PC-3 (cell line): Measurements from ENCODE around the gene DUSP5. TPM values are rescaled to one million over a fixed set of nuclear protein-coding genes. Genes with fewer than 3 reads are reported as not detected.
A peak's percentile ranks its signal among the peaks of the same experiment; 100 is the strongest.
"Not testable (repeated sequence)": the region's sequence is repeated elsewhere in the genome, so short reads cannot be mapped to it uniquely, and the experiment has no call there.

Experiments
- ATAC-seq: fragments of 200-7000 bp; cut with Tn5 transposase; 2 replicates; pipeline ENCODE4 v1.9.1; 2020; ENCODE audit warnings: mild to moderate bottlenecking, moderate library complexity
- BruUV-seq: library from RNA; stranded (reverse); fragments of 400-500 nt; replicated peaks from 2 replicates; lab custom pipeline; 2021; lab: Mats Ljungman, UMichigan
- CTCF ChIA-PET: fragments of 300-600 bp; sonication (Branson Sonifier 250); formaldehyde crosslinking; loops from one replicate; lab custom pipeline; 2022; ENCODE audit warnings: antibody characterized with exemption; lab: Charles Lee
- POLR2A ChIA-PET: fragments of 300-600 bp; sonication (Branson Sonifier 250); formaldehyde crosslinking; loops from one replicate; lab custom pipeline; 2022; ENCODE audit warnings: antibody characterized with exemption; ENCODE audit not compliant: unreplicated experiment; lab: Charles Lee
- DNase-seq: peaks from one replicate; pipeline ENCODE4 v3.0.0-alpha.2; 2015
- H2AFZ ChIP-seq: fragments of 300-600 bp; sonication (generic); 2 replicates; pipeline ENCODE4 v1.6.0; 2016; ENCODE audit warnings: antibody characterized with exemption, low read length
- H3F3A ChIP-seq: fragments of 300-600 bp; sonication (generic); one replicate; pipeline ENCODE4 v1.6.0; 2017; ENCODE audit warnings: antibody characterized with exemption, low read length, control low read depth, mild to moderate bottlenecking; ENCODE audit not compliant: unreplicated experiment
- H3K27ac ChIP-seq: fragments of 300-600 bp; sonication (generic); 2 replicates; pipeline ENCODE4 v1.5.1; 2016; ENCODE audit warnings: mild to moderate bottlenecking, low read length
- H3K27me3 ChIP-seq: fragments of 300-600 bp; sonication (generic); 2 replicates; pipeline ENCODE4 v1.6.1; 2016; ENCODE audit warnings: low read length, mixed read lengths
- H3K36me3 ChIP-seq: fragments of 300-600 bp; sonication (generic); 2 replicates; pipeline ENCODE4 v1.6.1; 2016; ENCODE audit warnings: low read depth, mixed run types, low read length, mixed read lengths
- H3K4me1 ChIP-seq: fragments of 300-600 bp; sonication (generic); 2 replicates; pipeline ENCODE4 v1.5.1; 2016; ENCODE audit warnings: low read length; ENCODE audit not compliant: insufficient read depth
- H3K4me2 ChIP-seq: fragments of 300-600 bp; sonication (generic); 2 replicates; pipeline ENCODE4 v1.6.0; 2016; ENCODE audit warnings: low read length
- H3K4me3 ChIP-seq: fragments of 300-600 bp; sonication (generic); 2 replicates; pipeline ENCODE4 v1.5.1; 2016; ENCODE audit warnings: mild to moderate bottlenecking, low read length, mixed read lengths
- H3K79me2 ChIP-seq: fragments of 300-600 bp; sonication (generic); 2 replicates; pipeline ENCODE4 v1.6.1; 2017; ENCODE audit warnings: low read length, mixed read lengths
- H3K9ac ChIP-seq: fragments of 300-600 bp; sonication (generic); 2 replicates; pipeline ENCODE4 v1.6.0; 2016; ENCODE audit warnings: mild to moderate bottlenecking, low read length
- H3K9me2 ChIP-seq: fragments of 300-600 bp; sonication (generic); replicated peaks from 2 replicates; pipeline ENCODE4 v1.6.1; 2016; ENCODE audit warnings: mixed run types, low read length, mixed read lengths
- H3K9me3 ChIP-seq: fragments of 300-600 bp; sonication (generic); 2 replicates; pipeline ENCODE4 v1.6.1; 2016; ENCODE audit warnings: low read length, mixed read lengths
- H4K20me1 ChIP-seq: fragments of 300-600 bp; sonication (generic); 2 replicates; pipeline ENCODE4 v1.6.1; 2016; ENCODE audit warnings: low read length, mixed read lengths
- CTCF ChIP-seq: fragments of 300-600 bp; sonication (generic); conservative IDR thresholded peaks from 2 replicates; pipeline ENCODE4 v1.5.1; 2017; ENCODE audit warnings: antibody characterized with exemption, low read depth, mild to moderate bottlenecking, low read length
- EZH2 ChIP-seq: fragments of 300-600 bp; sonication (generic); IDR thresholded peaks from one replicate; pipeline ENCODE4 v1.6.1; 2017; ENCODE audit warnings: antibody characterized with exemption, mild to moderate bottlenecking, low read length; ENCODE audit not compliant: unreplicated experiment
- EZH2phosphoT487 ChIP-seq: fragments of 300-600 bp; sonication (generic); IDR thresholded peaks from 2 replicates; pipeline ENCODE4 v1.6.1; 2018; ENCODE audit warnings: mild to moderate bottlenecking, antibody characterized with exemption, low read length, borderline replicate concordance
- intact Hi-C: fragments of 100-400 bp; cut with micrococcal nuclease; formaldehyde crosslinking; loops from 2 replicates; pipeline ENCODE4 v1.9.0; 2023
- total RNA-seq: library from RNA; depleted of rRNA; stranded (reverse); fragments of >200 nt; gene quantifications from 2 replicates; pipeline ENCODE4 v1.2.3, GENCODE V29; 2014

DUSP5 gene
- total RNA-seq, 1 experiment from 2014 or later = 206 TPM

- ATAC-seq (peak; percentile 54), DNase-seq (peak; percentile 61)
- no peak for TF ChIP-seq EZH2phosphoT487
- TF ChIP-seq CTCF = no peak
- no peak for TF ChIP-seq EZH2
- intact Hi-C loops = no loop called here
- Histone ChIP-seq H3K27ac (peak overlapping the region; percentile 53), H3K27me3 (no peaks in the 10 kb centered on the region), H3K9ac (peak overlapping the region; percentile 37), H3K9me3 (no peaks in the 10 kb centered on the region), H3K4me2 (peak overlapping the region; percentile 69), H3K9me2 (no peaks in the 10 kb centered on the region), H4K20me1 (no peaks in the 10 kb centered on the region), H3K36me3 (no peaks in the 10 kb centered on the region), H3K4me1 (peaks cover 38% of the 10 kb centered on the region), H3K4me3 (peak overlapping the region; percentile 52; the same call in 1 of the 2 replicates), H2AFZ (peak overlapping the region; percentile 72; the same call in 1 of the 2 replicates), H3F3A (no peaks in the 10 kb centered on the region), H3K79me2 (no peaks in the 10 kb centered on the region)
- CTCF ChIA-PET = no interaction called here
- BruUV-seq = no TSS peak
- POLR2A ChIA-PET = no interaction called here
Measured at GRCh38 chr10:110530131-110530831, 32.6 kb downstream of the DUSP5 start.

- Histone ChIP-seq H3K4me2 (no peak overlapping the region), H4K20me1 (no peaks in the 10 kb centered on the region), H3K27ac (no peak overlapping the region), H3K9me3 (no peaks in the 10 kb centered on the region), H2AFZ (no peak overlapping the region), H3K9me2 (no peaks in the 10 kb centered on the region), H3K4me3 (no peak overlapping the region), H3K4me1 (peaks cover 40% of the 10 kb centered on the region), H3K27me3 (no peaks in the 10 kb centered on the region), H3K79me2 (no peaks in the 10 kb centered on the region), H3K9ac (no peak overlapping the region), H3K36me3 (no peaks in the 10 kb centered on the region), H3F3A (no peaks in the 10 kb centered on the region)
- POLR2A ChIA-PET = no interaction called here
- TF ChIP-seq CTCF (no peak), EZH2 (no peak), EZH2phosphoT487 (no peak)
- CTCF ChIA-PET = no interaction called here
- DNase-seq (no peak), ATAC-seq (no peak)
- intact Hi-C loops = no loop called here
- BruUV-seq = no TSS peak
Measured at GRCh38 chr10:110531687-110532086, 34.0 kb downstream of the DUSP5 start.

- H3F3A ChIP-seq, H3K27ac ChIP-seq, H4K20me1 ChIP-seq, DNase-seq, POLR2A ChIA-PET, BruUV-seq, H3K79me2 ChIP-seq, H2AFZ ChIP-seq, H3K9me3 ChIP-seq, ATAC-seq, H3K4me2 ChIP-seq, H3K9ac ChIP-seq, H3K4me3 ChIP-seq, intact Hi-C loops, H3K36me3 ChIP-seq, H3K27me3 ChIP-seq, H3K9me2 ChIP-seq, CTCF ChIA-PET: not testable (repeated sequence)
- H3K4me1 ChIP-seq = peaks cover 44% of the 10 kb centered on the region
Measured at GRCh38 chr10:110532628-110533027, 34.9 kb downstream of the DUSP5 start.
